OCI-LY7 (cell line): ENCODE data around the gene ST3GAL3. TPM values are rescaled to one million over a fixed set of nuclear protein-coding genes. Genes with fewer than 3 reads are reported as not detected.
A peak's percentile ranks its signal among the peaks of the same experiment; 100 is the strongest.
"Not testable (repeated sequence)": the region's sequence is repeated elsewhere in the genome, so short reads cannot be mapped to it uniquely, and the experiment has no call there.

Experiments
- BruUV-seq: library from RNA; stranded (reverse); fragments of 400-500 nt; replicated peaks from 2 replicates; lab custom pipeline; 2021; lab: Mats Ljungman, UMichigan
- CTCF ChIA-PET: fragments of 300-600 bp; sonication (Branson Sonifier 250); formaldehyde crosslinking; loops from one replicate; lab custom pipeline; 2022; ENCODE audit warnings: antibody characterized with exemption; ENCODE audit not compliant: unreplicated experiment; lab: Charles Lee
- POLR2A ChIA-PET: fragments of 300-600 bp; sonication (Branson Sonifier 250); formaldehyde crosslinking; loops from one replicate; lab custom pipeline; 2022; ENCODE audit warnings: antibody characterized with exemption; lab: Charles Lee
- DNase-seq: peaks from one replicate; pipeline ENCODE4 v3.0.0-alpha.2; 2015; ENCODE audit warnings: low spot score
- H2AFZ ChIP-seq: fragments of 200-600 bp; sonication (generic), shearing (Covaris generic); 2 replicates; pipeline ENCODE4 v1.6.1; 2014; ENCODE audit warnings: mild to moderate bottlenecking, antibody characterized with exemption, low read length, moderate library complexity
- H3K27ac ChIP-seq: fragments of 200-600 bp; sonication (generic); 2 replicates; pipeline ENCODE4 v1.5.1; 2014; ENCODE audit warnings: mixed run types, low read depth, mild to moderate bottlenecking, moderate library complexity, low read length, inconsistent platforms; ENCODE audit not compliant: poor library complexity, severe bottlenecking
- H3K36me3 ChIP-seq: fragments of 200-600 bp; sonication (generic); 2 replicates; pipeline ENCODE4 v1.6.1; 2014; ENCODE audit warnings: mild to moderate bottlenecking, antibody characterized with exemption, low read length, moderate library complexity, mixed read lengths; ENCODE audit not compliant: insufficient read depth
- H3K4me1 ChIP-seq: fragments of 200-600 bp; sonication (generic); 2 replicates; pipeline ENCODE4 v1.5.1; 2014; ENCODE audit warnings: mild to moderate bottlenecking, low read length; ENCODE audit not compliant: insufficient read depth, poor library complexity, severe bottlenecking
- H3K4me2 ChIP-seq: fragments of 200-600 bp; sonication (generic); 2 replicates; pipeline ENCODE4 v1.6.1; 2014; ENCODE audit warnings: mild to moderate bottlenecking, low read length
- H3K4me3 ChIP-seq: fragments of 200-600 bp; sonication (generic); 2 replicates; pipeline ENCODE4 v1.5.1; 2014; ENCODE audit warnings: mild to moderate bottlenecking, low read depth, low read length; ENCODE audit not compliant: poor library complexity, severe bottlenecking
- H3K79me2 ChIP-seq: fragments of 200-600 bp; sonication (generic); 2 replicates; pipeline ENCODE4 v1.6.1; 2016; ENCODE audit warnings: low read depth, mild to moderate bottlenecking, low read length, moderate library complexity, mixed read lengths; ENCODE audit not compliant: insufficient read depth
- H3K9me2 ChIP-seq: fragments of 200-600 bp; sonication (generic); 2 replicates; pipeline ENCODE4 v1.6.1; 2016; ENCODE audit warnings: mild to moderate bottlenecking, low read length, mixed read lengths; ENCODE audit not compliant: insufficient read depth
- H3K9me3 ChIP-seq: fragments of 200-600 bp; sonication (generic); 2 replicates; pipeline ENCODE4 v1.6.1; 2014; ENCODE audit warnings: mild to moderate bottlenecking, mixed run types, low read length, mixed read lengths
- H4K20me1 ChIP-seq: fragments of 200-600 bp; sonication (generic); 2 replicates; pipeline ENCODE4 v1.6.1; 2014; ENCODE audit warnings: mild to moderate bottlenecking, antibody characterized with exemption, low read length, moderate library complexity, mixed read lengths; ENCODE audit not compliant: insufficient read depth
- CTCF ChIP-seq: fragments of 200-600 bp; sonication (generic); conservative IDR thresholded peaks from 2 replicates; pipeline ENCODE4 v1.5.1; 2014; ENCODE audit warnings: mild to moderate bottlenecking, antibody characterized with exemption, low read length, moderate library complexity, mixed read lengths
- EZH2phosphoT487 ChIP-seq: fragments of 200-600 bp; sonication (generic); IDR thresholded peaks from 2 replicates; pipeline ENCODE4 v1.6.1; 2018; ENCODE audit warnings: low read depth, borderline replicate concordance, mild to moderate bottlenecking, mixed run types, antibody characterized with exemption, low read length, moderate library complexity, mixed read lengths
- intact Hi-C: fragments of 100-400 bp; cut with micrococcal nuclease; formaldehyde crosslinking; loops from one replicate; pipeline ENCODE4 v1.10.0; 2022; ENCODE audit not compliant: unreplicated experiment
- total RNA-seq, 2 experiments: library from RNA; depleted of rRNA in 1 of 2; stranded (reverse); fragments of >200 nt in 1 of 2; shearing (Covaris generic) in 1 of 2; gene quantifications; 2 replicates each; pipeline ENCODE4 v1.2.3, GENCODE V29; 2014 to 2022

Gene ST3GAL3
- total RNA-seq, 2 experiments from 2014 or later, result 24.0 to 45.0 TPM

GRCh38 chr1:43831851-43832250 is 124.5 kb downstream of the ST3GAL3 start:
- BruUV-seq, result no TSS peak
- H3K4me1 ChIP-seq, result peaks cover 60% of the 10 kb centered on the region
- peak overlapping the region; percentile 74 for H3K4me2 ChIP-seq
- peak overlapping the region; percentile 7 for H3K27ac ChIP-seq
- ChIA-PET CTCF (interaction anchor here (0.5 kb wide), 1 partner anchor 155 kb away, joined by 3 read pairs; no protein-coding TSS in a partner anchor), POLR2A (no interaction called here)
- no peaks in the 10 kb centered on the region for H3K9me2 ChIP-seq
- intact Hi-C loops, result no loop called here
- H2AFZ ChIP-seq, result peak overlapping the region; percentile 35; the same call in 1 of the 2 replicates
- no peak overlapping the region for H3K4me3 ChIP-seq
- TF ChIP-seq CTCF (no peak), EZH2phosphoT487 (no peak)
- no peaks in the 10 kb centered on the region for H3K9me3 ChIP-seq
- H3K36me3 ChIP-seq, result peaks cover 5% of the 10 kb centered on the region; the same call in 1 of the 2 replicates
- no peaks in the 10 kb centered on the region for H4K20me1 ChIP-seq
- no peak for DNase-seq
- H3K79me2 ChIP-seq, result no peaks in the 10 kb centered on the region

GRCh38 chr1:43832255-43832654 is 124.9 kb downstream of the ST3GAL3 start:
- TF ChIP-seq CTCF, result no peak
- no peak for TF ChIP-seq EZH2phosphoT487
- intact Hi-C loops, result no loop called here
- Histone ChIP-seq H3K79me2 (no peaks in the 10 kb centered on the region), H3K9me2 (no peaks in the 10 kb centered on the region), H3K36me3 (peaks cover 5% of the 10 kb centered on the region; the same call in 1 of the 2 replicates), H3K4me2 (peak overlapping the region; percentile 74), H3K27ac (peak overlapping the region; percentile 7), H2AFZ (peak overlapping the region; percentile 35; the same call in 1 of the 2 replicates), H3K4me1 (peaks cover 64% of the 10 kb centered on the region), H3K9me3 (no peaks in the 10 kb centered on the region), H4K20me1 (no peaks in the 10 kb centered on the region), H3K4me3 (no peak overlapping the region)
- ChIA-PET POLR2A (no interaction called here), CTCF (interaction anchor here (0.5 kb wide), 1 partner anchor 154 kb away, joined by 3 read pairs; no protein-coding TSS in a partner anchor)
- no peak for DNase-seq
- BruUV-seq, result no TSS peak

- DNase-seq, result no peak
- no peaks in the 10 kb centered on the region for H4K20me1 ChIP-seq
- intact Hi-C loops, result no loop called here
- POLR2A ChIA-PET, result no interaction called here
- TF ChIP-seq EZH2phosphoT487, result no peak
- TF ChIP-seq CTCF, result no peak
- H3K9me3 ChIP-seq, result no peaks in the 10 kb centered on the region
- no peaks in the 10 kb centered on the region for H3K79me2 ChIP-seq
- H3K4me3 ChIP-seq, result no peak overlapping the region
- H3K36me3 ChIP-seq, result peaks cover 5% of the 10 kb centered on the region; the same call in 1 of the 2 replicates
- no peak overlapping the region for H2AFZ ChIP-seq
- no peaks in the 10 kb centered on the region for H3K9me2 ChIP-seq
- H3K4me2 ChIP-seq, result peak overlapping the region; percentile 74
- BruUV-seq, result no TSS peak
- peaks cover 69% of the 10 kb centered on the region for H3K4me1 ChIP-seq
- CTCF ChIA-PET, result no interaction called here
- H3K27ac ChIP-seq, result peak overlapping the region; percentile 93
Observed at GRCh38 chr1:43832998-43833397, 125.7 kb downstream of the ST3GAL3 start.

- H3K4me3 ChIP-seq, result peak overlapping the region; percentile 35
- H3K4me1 ChIP-seq, result peaks cover 69% of the 10 kb centered on the region
- H3K9me2 ChIP-seq, H3K9me3 ChIP-seq, POLR2A ChIA-PET, intact Hi-C loops, DNase-seq, H3K79me2 ChIP-seq, H4K20me1 ChIP-seq, CTCF ChIA-PET, BruUV-seq: not testable (repeated sequence)
- H3K4me2 ChIP-seq, result peak overlapping the region; percentile 74
- peak overlapping the region; percentile 77 for H2AFZ ChIP-seq
- H3K27ac ChIP-seq, result peak overlapping the region; percentile 93
- peaks cover 13% of the 10 kb centered on the region for H3K36me3 ChIP-seq
Observed at GRCh38 chr1:43833902-43834279, 126.6 kb downstream of the ST3GAL3 start.
